ENCODE measurements around the gene LHFPL3.

Gene LHFPL3

DNA sequence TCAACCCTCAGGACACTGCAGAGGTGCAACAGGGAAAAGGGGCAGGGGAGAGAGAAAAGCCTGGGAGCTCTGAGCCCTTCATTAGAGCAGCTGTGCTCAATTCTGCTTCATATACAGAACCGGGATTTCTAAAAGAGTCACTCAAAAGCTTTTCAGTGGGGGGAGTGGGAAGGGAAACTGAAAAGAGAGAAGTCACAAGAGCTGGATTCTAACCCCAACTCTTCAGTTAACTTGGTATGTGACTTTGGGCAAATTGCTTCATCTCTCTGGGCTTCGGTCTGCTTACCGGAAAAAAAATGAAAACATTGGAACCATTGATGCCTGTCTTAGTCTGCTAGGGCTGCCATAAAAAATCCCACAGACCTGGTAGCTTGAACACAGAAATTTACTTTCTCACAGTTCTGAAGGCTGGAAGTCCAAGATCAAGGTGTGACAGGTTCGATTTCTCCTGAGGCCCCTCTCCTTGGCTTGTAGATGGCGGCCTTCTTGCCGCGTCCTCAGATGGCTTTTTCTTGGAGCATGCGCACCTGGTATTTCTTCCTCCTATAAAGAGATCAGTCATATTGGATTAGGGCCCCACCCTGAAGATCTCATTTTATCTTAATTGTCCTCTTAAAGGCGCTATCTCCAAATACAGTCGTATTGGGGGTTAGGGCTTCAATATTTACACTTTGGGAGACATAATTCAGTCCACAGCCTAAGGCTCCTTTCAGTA lies 567.3 kb downstream of the LHFPL3 start:
- H3K4me2 ChIP-seq, result no peak overlapping the region
- no peaks in the 10 kb centered on the region for H3K9me3 ChIP-seq
- no peak overlapping the region for H3K27ac ChIP-seq
- H3K36me3 ChIP-seq, result no peaks in the 10 kb centered on the region
- H3K4me3 ChIP-seq, result no peak overlapping the region
- TF ChIP-seq Cebpa-rat (IDR thresholded peaks at IDR 0.05), result no peak
- no peak overlapping the region for H3K9ac ChIP-seq
- no peaks in the 10 kb centered on the region for H3K27me3 ChIP-seq
- H3K4me1 ChIP-seq, result no peaks in the 10 kb centered on the region
- no peaks in the 10 kb centered on the region for H4K20me1 ChIP-seq

DNA sequence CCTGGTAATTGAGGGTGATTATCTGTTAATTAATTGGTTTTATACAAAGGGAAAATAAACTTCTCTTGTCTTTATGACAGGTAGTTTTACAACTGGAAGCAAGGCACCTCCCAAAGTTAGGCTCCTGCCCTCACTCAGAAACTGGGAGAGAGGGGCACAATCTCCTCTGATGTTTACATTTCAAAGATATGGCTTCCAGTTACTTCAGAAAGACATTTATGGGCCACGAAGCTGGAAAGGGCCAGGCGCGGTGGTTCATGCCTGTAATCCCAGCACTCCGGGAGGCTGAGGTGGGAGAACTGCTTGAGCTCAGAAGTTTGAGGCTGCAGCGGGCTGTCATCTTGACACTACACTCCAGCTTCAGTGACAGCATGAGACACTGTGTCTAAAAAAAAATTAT lies 570.0 kb downstream of the LHFPL3 start:
- no peak overlapping the region for H3K4me3 ChIP-seq
- H3K27me3 ChIP-seq, result no peaks in the 10 kb centered on the region
- no peaks in the 10 kb centered on the region for H4K20me1 ChIP-seq
- no peak overlapping the region for H3K9ac ChIP-seq
- no peak for TF ChIP-seq Cebpa-rat (IDR thresholded peaks at IDR 0.05)
- H3K36me3 ChIP-seq, result no peaks in the 10 kb centered on the region
- H3K4me2 ChIP-seq, result no peak overlapping the region
- no peaks in the 10 kb centered on the region for H3K4me1 ChIP-seq
- H3K27ac ChIP-seq, result no peak overlapping the region
- no peaks in the 10 kb centered on the region for H3K9me3 ChIP-seq

DNA sequence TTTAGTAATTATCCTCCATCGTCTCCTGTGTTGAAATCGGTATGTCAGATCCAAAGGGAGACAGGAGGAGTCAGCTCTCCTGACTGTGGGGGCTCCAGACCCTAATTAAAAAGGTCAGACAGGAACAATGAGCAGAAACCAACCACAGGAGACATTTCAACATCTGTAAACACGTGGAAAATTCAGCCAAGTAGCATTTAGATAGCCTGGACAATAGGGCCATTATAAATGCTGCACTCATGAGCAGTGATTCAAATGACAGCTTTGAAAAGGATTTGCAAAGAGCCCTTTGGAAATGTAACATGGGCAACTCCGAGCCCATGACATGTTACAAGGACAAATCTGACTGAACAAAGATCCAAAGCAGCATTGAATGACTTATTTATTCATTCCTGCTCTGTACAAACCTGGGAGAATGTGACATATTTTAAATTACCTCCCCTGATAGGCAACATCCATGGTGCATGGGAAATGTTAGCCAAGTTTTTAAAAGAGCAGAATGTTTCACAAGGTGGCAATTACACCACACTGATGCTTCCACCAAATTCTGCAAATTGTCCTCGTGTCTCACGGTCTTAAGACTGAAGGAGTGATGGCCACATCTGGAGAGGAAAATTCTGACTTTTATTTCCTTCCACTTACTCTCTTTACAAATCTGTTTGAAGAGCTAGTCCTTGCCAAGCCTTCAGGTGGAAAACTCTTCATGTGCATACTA lies 572.3 kb downstream of the LHFPL3 start:
- no peak overlapping the region for H3K27ac ChIP-seq
- H3K4me2 ChIP-seq, result no peak overlapping the region
- H4K20me1 ChIP-seq, result no peaks in the 10 kb centered on the region
- no peaks in the 10 kb centered on the region for H3K4me1 ChIP-seq
- TF ChIP-seq Cebpa-rat (IDR thresholded peaks at IDR 0.05), result no peak
- H3K9me3 ChIP-seq, result no peaks in the 10 kb centered on the region
- H3K36me3 ChIP-seq, result no peaks in the 10 kb centered on the region
- no peaks in the 10 kb centered on the region for H3K27me3 ChIP-seq
- no peak overlapping the region for H3K9ac ChIP-seq
- no peak overlapping the region for H3K4me3 ChIP-seq

DNA sequence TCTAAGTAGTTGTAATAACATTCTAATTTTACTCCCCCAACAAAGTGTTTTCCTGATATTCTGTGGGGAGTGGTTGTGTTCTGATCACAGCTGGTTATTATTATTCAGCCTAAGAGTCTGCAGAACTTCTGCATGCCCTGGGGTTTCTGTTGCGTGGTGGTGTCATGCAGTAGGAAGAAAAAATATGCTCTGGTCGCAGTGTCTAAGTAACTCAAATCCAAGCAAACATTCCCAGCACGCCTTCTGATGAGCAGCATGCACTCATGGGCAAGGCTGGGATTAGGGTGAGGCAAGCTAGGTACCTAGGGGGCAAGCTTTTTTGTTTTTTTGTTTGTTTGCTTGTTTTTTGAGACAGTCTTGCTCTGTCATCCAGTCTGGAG lies 572.8 kb downstream of the LHFPL3 start:
- Histone ChIP-seq H3K4me2 (no peak overlapping the region), H3K9me3 (no peaks in the 10 kb centered on the region), H3K27ac (no peak overlapping the region), H4K20me1 (no peaks in the 10 kb centered on the region), H3K27me3 (no peaks in the 10 kb centered on the region), H3K9ac (no peak overlapping the region), H3K36me3 (no peaks in the 10 kb centered on the region), H3K4me3 (no peak overlapping the region), H3K4me1 (no peaks in the 10 kb centered on the region)
- TF ChIP-seq Cebpa-rat (IDR thresholded peaks at IDR 0.05), result no peak

DNA sequence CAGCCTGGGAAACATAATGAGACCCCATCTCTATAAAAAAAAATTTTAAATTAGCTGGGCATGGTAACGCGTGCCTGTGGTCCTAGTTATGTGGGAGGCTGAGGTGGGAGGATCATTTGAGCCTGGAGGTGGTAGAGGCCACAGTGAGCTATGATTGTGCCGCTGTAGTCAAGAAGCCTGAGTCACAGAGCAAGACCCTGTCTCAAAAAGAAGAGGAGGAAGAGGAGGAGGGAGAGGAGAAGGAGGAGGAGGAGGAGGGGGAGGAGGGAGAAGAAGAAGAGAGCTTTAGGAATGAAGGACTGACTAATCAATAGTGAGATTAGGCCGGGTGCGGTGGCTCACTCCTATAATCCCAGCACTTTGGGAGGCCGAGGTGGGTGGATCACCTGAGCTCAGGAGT lies 573.8 kb downstream of the LHFPL3 start:
- H3K4me1 ChIP-seq, result no peaks in the 10 kb centered on the region
- no peak overlapping the region for H3K4me3 ChIP-seq
- no peak overlapping the region for H3K4me2 ChIP-seq
- H3K27ac ChIP-seq, result no peak overlapping the region
- H4K20me1 ChIP-seq, result no peaks in the 10 kb centered on the region
- H3K27me3 ChIP-seq, result no peaks in the 10 kb centered on the region
- no peaks in the 10 kb centered on the region for H3K9me3 ChIP-seq
- H3K9ac ChIP-seq, result no peak overlapping the region
- no peaks in the 10 kb centered on the region for H3K36me3 ChIP-seq
- no peak for TF ChIP-seq Cebpa-rat (IDR thresholded peaks at IDR 0.05)

DNA sequence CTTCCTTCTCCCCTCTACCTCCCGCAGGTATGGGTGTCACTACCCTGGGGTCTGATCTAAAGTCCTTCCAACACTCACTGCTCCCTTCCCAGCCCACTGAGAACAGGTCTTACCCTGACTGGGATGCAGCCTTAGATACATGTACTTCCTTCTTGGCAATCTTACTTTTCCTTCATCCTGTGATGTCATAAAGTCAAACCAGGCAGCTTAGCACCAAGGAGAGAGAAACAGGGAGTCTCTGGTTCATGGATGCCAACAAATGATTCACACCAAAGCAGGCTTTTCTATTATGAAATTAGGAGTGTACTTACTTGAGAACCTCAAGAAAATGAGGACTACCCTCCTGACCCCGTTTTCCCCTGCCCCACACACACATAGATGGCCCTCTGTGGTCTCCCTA lies 574.6 kb downstream of the LHFPL3 start:
- Histone ChIP-seq H3K4me2 (no peak overlapping the region), H3K9me3 (no peaks in the 10 kb centered on the region), H3K4me3 (no peak overlapping the region), H3K9ac (no peak overlapping the region), H4K20me1 (no peaks in the 10 kb centered on the region), H3K27ac (no peak overlapping the region), H3K36me3 (no peaks in the 10 kb centered on the region), H3K27me3 (no peaks in the 10 kb centered on the region), H3K4me1 (no peaks in the 10 kb centered on the region)
- TF ChIP-seq Cebpa-rat (IDR thresholded peaks at IDR 0.05), result no peak

DNA sequence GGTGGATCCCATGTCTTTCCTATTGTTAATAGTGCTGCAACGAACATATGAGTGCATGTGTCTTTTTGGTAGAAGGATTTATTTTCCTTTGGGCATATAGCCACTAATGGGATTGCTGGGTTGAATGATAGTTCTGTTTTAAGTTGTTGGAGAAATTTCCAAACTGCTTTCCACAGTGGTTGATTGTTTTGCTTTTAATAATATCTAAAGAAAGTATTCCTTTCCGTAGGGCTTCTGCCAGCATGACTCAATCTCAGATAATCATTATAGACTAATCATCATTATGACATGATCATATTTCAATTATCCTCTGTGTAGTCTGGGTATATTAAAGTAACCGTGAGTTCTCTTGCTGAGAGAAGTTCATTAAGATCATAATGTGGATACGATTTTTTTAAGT lies 575.4 kb downstream of the LHFPL3 start:
- Histone ChIP-seq H3K9me3 (no peaks in the 10 kb centered on the region), H3K4me3 (no peak overlapping the region), H3K4me2 (no peak overlapping the region), H3K9ac (no peak overlapping the region), H3K4me1 (no peaks in the 10 kb centered on the region), H3K27me3 (no peaks in the 10 kb centered on the region), H3K36me3 (no peaks in the 10 kb centered on the region), H3K27ac (no peak overlapping the region), H4K20me1 (no peaks in the 10 kb centered on the region)
- TF ChIP-seq Cebpa-rat (IDR thresholded peaks at IDR 0.05), result no peak

DNA sequence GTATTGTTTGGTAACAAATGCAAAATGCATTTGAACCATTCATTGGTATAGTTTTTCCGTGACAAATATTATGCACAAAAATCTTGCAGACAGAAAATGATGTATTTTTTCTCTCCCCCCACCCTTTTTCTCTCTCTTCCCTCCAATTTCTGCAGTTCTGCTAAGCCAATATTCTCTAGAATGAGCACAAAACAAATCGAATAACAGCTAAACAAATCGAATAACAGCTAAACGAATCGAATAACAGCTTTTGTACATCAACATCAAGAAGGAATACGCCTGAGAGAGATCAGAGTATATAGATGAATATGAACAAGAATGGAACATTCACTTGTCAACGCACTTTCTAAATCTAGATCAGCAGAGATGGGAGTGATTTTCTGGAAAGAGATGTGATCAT lies 577.6 kb downstream of the LHFPL3 start:
- no peak overlapping the region for H3K27ac ChIP-seq
- no peaks in the 10 kb centered on the region for H4K20me1 ChIP-seq
- H3K36me3 ChIP-seq, result no peaks in the 10 kb centered on the region
- no peaks in the 10 kb centered on the region for H3K27me3 ChIP-seq
- no peak for TF ChIP-seq Cebpa-rat (IDR thresholded peaks at IDR 0.05)
- no peak overlapping the region for H3K9ac ChIP-seq
- no peak overlapping the region for H3K4me2 ChIP-seq
- no peaks in the 10 kb centered on the region for H3K4me1 ChIP-seq
- no peak overlapping the region for H3K4me3 ChIP-seq
- no peaks in the 10 kb centered on the region for H3K9me3 ChIP-seq

DNA sequence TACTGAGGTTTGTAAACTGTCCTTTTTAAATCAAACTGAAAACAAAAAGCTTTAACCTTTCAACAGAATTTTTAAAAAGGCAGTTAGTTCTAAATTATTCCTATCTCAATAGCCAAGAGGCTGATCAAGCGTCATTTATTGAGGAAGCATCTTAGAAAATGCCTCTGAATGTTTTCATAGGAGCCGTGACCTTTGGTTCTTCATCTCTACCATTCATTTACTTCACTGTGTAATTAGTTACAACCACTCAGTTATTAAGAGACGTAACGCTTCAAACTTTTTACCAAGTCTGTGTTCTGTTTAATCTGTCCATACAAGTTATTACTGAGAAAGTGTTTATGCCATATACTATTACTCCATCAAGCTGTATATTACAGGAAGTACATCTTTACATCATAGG lies 578.2 kb downstream of the LHFPL3 start:
- Histone ChIP-seq H3K4me2 (no peak overlapping the region), H3K27ac (no peak overlapping the region), H3K9ac (no peak overlapping the region), H4K20me1 (no peaks in the 10 kb centered on the region), H3K27me3 (no peaks in the 10 kb centered on the region), H3K9me3 (no peaks in the 10 kb centered on the region), H3K4me1 (no peaks in the 10 kb centered on the region), H3K4me3 (no peak overlapping the region), H3K36me3 (no peaks in the 10 kb centered on the region)
- no peak for TF ChIP-seq Cebpa-rat (IDR thresholded peaks at IDR 0.05)

DNA sequence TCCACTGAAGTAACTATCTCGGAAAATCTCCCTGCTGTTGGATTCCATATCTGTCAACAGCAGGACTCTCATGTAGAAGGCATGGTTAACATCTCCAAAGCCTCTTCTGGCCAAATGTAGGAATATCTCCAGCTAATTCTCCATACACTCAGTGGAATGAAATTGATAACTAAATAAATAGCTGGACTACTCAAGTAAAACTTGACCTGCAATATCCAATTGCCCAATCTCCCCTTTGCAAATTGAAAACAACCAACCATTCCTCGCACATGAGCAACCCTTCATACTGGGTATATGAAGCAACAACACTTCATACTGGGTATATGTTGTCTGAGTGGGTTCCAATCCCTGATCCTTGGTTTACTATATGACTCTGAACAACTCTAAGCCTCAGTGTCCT lies 580.2 kb downstream of the LHFPL3 start:
- TF ChIP-seq Cebpa-rat (IDR thresholded peaks at IDR 0.05), result no peak
- no peak overlapping the region for H3K9ac ChIP-seq

More for the DNA sequence above, 580.2 kb downstream of the LHFPL3 start:
- Histone ChIP-seq H3K4me3 (no peak overlapping the region), H3K36me3 (no peaks in the 10 kb centered on the region), H4K20me1 (no peaks in the 10 kb centered on the region), H3K27me3 (no peaks in the 10 kb centered on the region), H3K9me3 (no peaks in the 10 kb centered on the region), H3K27ac (no peak overlapping the region), H3K4me2 (no peak overlapping the region), H3K4me1 (no peaks in the 10 kb centered on the region)

All from BLaER1 (cell line).